MG63 (cell line): ENCODE results near the gene ELMO3. TPM values are rescaled to one million over a fixed set of nuclear protein-coding genes. Genes with fewer than 3 reads are reported as not detected.
A peak's percentile ranks its signal among the peaks of the same experiment; 100 is the strongest.

ENCODE experiments used
- DNase-seq: peaks from one replicate; pipeline ENCODE4 v3.0.0-alpha.2; 2020
- H3K27me3 ChIP-seq: fragments of 250-450 bp; sonication (Bioruptor Pico); 2 replicates; pipeline ENCODE4 v1.5.1; 2020; ENCODE audit warnings: mild to moderate bottlenecking, moderate library complexity
- H3K36me3 ChIP-seq: fragments of 250-450 bp; sonication (Bioruptor Pico); 2 replicates; pipeline ENCODE4 v1.5.1; 2020; ENCODE audit warnings: mild to moderate bottlenecking, moderate library complexity
- H3K4me3 ChIP-seq: fragments of 250-450 bp; sonication (Bioruptor Pico); 2 replicates; pipeline ENCODE4 v1.5.1; 2020; ENCODE audit warnings: mild to moderate bottlenecking, moderate library complexity
- H3K9me3 ChIP-seq: fragments of 250-450 bp; sonication (Bioruptor Pico); 2 replicates; pipeline ENCODE4 v1.5.1; 2020; ENCODE audit warnings: mild to moderate bottlenecking, moderate library complexity
- total RNA-seq: library from RNA; depleted of rRNA; stranded (reverse); fragments of >200 nt; shearing (Covaris generic); gene quantifications from 2 replicates; pipeline ENCODE4 v1.2.3, GENCODE V29; 2014; ENCODE audit warnings: low replicate concordance; rRNA removed

The ELMO3 gene, protein sequence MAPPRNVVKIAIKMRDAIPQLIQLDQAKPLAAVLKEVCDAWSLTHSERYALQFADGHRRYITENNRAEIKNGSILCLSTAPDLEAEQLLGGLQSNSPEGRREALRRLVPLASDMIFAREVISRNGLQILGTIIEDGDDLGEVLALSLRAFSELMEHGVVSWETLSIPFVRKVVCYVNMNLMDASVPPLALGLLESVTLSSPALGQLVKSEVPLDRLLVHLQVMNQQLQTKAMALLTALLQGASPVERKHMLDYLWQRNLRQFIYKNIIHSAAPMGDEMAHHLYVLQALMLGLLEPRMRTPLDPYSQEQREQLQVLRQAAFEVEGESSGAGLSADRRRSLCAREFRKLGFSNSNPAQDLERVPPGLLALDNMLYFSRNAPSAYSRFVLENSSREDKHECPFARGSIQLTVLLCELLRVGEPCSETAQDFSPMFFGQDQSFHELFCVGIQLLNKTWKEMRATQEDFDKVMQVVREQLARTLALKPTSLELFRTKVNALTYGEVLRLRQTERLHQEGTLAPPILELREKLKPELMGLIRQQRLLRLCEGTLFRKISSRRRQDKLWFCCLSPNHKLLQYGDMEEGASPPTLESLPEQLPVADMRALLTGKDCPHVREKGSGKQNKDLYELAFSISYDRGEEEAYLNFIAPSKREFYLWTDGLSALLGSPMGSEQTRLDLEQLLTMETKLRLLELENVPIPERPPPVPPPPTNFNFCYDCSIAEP
- total RNA-seq, result 1.9 TPM in 1 of 2 replicates, not detected in the other

DNA sequence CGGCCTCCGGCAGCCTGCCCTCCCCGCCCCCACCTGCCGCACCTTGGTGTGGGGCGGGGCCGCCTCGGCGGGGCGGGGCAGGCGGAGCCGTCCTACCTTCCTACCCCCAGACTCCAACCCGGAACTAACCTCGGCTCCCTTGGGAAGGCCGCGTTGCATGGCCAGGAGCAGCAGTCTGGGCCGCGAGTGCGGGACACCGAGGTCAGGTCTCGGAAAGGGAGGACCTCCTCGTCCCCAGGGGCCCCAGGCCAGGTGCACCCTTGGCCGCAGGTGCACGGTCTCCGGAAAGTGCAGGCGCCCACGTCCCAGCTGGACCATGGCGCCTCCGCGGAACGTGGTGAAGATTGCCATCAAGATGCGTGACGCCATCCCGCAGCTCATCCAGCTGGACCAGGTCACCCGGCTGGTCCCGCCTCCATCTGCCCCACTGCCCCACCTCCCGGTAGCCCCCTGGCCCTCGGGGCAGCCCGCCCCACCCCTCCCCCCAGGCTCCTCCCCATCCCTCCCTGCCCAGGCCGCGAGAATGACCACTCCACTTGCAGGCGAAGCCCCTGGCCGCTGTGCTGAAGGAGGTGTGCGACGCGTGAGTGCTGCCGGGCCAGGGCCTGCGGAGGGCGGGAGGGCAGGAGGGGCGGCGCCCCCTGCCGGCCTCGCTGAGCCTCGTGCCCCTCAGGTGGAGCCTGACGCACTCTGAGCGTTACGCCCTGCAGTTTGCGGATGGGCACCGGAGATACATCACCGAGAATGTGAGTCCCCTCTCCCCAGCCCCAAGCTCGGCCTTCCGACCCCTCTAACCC, at the start of gene ELMO3:
TSS of gene ELMO3 (plus strand) at position 121 of the 797 bp plus-strand sequence. CDS start at position 317, 196 bp downstream.
- no peak for DNase-seq
- peaks cover 25% of the 10 kb centered on the region for H3K36me3 ChIP-seq
- no peaks in the 10 kb centered on the region for H3K9me3 ChIP-seq
- H3K27me3 ChIP-seq, result no peaks in the 10 kb centered on the region
- no peak within 1 kb of the TSS for H3K4me3 ChIP-seq

DNA sequence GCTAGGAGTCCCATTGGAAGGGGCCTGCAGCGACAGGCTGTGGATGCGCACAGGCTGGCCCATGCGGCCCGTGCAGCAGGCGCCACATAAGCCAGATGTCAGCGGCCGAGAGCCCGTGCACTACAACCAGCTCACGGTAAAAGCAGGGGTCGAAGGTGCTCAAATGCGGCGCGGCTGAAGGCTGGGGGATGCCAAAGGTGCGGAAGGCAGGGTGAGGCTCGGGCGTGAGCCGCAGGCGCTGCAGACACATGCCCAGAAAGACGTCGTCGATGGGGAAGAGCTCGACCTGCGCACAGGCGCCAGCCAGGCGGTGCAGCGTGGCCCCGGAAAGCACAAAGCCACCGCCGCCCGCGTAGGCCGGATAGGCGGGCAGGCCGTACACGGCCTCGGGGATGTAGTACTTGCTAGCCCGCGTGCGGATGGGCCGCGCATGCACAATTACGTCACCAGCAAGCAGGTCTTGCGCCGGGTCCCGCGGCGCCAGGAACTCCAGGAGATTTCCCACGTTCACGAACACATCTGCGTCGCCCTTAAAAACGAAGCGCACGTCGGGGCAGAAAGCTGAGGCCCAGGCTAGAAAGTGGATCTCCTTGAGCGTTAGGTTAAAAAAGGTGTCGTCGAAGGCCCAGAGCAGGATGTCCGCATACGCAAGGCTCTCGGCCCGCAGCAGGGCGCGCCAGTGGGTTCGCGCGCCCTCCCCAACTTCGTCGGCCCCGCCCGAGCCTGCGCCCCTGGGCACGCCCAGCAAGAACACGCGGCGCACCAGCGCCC, 49.5 kb upstream of the ELMO3 start:
- Histone ChIP-seq H3K36me3 (peaks cover 4% of the 10 kb centered on the region), H3K27me3 (no peaks in the 10 kb centered on the region), H3K4me3 (no peak overlapping the region), H3K9me3 (no peaks in the 10 kb centered on the region)
- DNase-seq, result no peak

DNA sequence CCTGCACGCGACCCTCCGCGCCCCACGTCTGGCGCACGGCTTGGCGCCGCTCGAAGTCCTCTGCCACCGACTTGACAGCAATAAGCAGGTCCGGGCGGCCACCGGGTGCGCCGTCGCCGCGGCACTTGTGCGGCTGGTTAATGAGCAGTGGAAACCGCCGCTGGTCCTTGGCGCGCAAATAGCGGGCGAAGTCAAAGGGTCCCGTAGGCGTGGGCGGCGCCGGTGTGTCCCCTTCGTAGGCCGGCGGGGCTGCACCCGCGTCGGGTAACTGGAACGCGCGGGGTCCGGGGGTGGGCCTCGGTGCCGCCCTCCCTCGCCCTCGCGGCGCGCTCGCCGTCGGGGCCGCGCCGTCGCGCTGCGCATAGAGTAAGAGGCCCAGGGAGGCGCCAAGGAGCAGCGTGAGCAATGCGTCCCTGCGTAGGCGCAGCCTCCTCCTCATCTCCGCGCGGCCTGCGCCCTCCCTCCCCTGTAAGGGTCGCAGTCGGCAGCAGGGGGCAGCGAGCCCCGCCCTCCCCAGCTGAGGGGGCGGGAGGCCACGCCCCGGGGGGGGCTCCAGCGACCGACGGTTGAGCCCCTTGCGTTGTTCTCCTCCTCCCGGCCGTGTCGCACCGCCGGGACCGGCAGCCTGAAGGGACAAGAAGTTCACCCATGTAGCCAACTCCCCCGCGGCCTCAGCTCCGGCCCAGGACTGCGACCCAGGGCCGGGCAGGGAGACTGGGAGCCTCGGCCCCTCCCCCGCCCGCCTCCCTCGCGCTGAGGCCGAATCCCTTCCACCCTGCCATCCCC, 48.7 kb upstream of the ELMO3 start:
- H3K4me3 ChIP-seq, result peak overlapping the region; percentile 67
- peak; percentile 39 for DNase-seq
- H3K9me3 ChIP-seq, result no peaks in the 10 kb centered on the region
- peaks cover 4% of the 10 kb centered on the region for H3K36me3 ChIP-seq
- no peaks in the 10 kb centered on the region for H3K27me3 ChIP-seq

DNA sequence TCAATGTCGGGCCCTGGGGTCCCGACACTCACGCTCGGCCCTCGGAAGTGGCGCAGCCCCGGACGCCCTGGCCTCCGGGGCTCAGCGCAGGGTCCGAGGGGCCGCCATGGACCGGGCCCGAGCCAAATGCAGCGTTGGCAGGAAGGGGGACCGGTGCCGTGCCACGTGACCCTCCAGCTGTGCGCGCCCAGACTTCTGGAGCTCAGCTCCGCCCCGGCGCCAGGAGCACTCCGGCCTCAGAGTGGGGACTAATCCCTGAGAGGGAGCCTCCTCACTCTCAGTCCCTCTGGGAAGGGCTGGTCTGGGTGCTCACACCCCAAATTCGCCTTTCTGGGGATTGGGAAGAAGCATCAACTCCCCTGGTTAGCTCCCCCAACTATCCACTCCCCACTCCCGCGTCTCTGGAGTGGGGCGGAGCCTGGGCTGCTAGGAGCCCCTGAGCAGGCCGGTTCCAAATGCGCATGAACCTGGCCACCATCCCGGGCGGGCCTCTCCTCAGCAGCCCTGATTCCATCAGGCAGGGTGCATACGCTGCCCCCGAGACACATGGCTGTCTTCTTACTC, 48.0 kb upstream of the ELMO3 start, which contains the start of gene B3GNT9:
TSS of gene B3GNT9 (minus strand) at position 166 of the 564 bp plus-strand sequence. CDS start 513 bp downstream, outside the sequence.
- H3K36me3 ChIP-seq, result peaks cover 4% of the 10 kb centered on the region
- H3K4me3 ChIP-seq, result peak within 1 kb of the TSS; percentile 67
- peak; percentile 79 for DNase-seq
- no peaks in the 10 kb centered on the region for H3K27me3 ChIP-seq
- H3K9me3 ChIP-seq, result no peaks in the 10 kb centered on the region

DNA sequence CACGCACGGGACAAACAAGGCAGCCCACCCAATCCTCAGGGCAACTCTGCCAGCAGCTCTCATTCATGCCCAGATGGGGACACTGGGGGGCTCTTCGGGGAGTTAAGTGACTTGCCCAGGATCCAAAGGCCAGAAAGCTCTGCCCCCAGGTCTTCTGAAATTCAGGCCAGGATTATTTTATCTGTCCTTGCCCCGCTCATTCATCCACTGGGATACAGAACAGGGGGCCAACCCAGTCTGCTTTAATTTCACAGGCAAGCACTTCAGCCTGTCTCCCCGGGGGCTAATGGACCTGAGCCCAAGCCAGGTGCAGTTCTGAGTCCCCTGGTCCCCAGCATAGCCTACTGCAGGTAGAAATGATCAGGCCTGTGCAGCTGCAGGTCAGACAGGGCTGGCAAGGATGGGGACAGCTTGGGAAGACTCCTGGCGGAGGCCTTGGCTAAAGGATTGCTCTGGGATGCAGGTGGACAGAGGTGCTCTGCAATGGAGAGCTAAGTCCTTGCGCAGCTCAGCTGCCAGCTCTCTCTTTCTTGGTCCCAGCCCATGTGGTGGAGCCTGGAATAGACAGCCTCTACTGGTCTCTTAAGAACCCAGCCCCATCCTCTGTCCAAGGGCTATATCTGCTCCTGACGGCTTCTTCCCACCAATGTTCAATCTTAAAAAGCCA, 47.4 kb upstream of the ELMO3 start:
- no peaks in the 10 kb centered on the region for H3K27me3 ChIP-seq
- peaks cover 4% of the 10 kb centered on the region for H3K36me3 ChIP-seq
- peak overlapping the region; percentile 67 for H3K4me3 ChIP-seq
- H3K9me3 ChIP-seq, result no peaks in the 10 kb centered on the region
- DNase-seq, result no peak

DNA sequence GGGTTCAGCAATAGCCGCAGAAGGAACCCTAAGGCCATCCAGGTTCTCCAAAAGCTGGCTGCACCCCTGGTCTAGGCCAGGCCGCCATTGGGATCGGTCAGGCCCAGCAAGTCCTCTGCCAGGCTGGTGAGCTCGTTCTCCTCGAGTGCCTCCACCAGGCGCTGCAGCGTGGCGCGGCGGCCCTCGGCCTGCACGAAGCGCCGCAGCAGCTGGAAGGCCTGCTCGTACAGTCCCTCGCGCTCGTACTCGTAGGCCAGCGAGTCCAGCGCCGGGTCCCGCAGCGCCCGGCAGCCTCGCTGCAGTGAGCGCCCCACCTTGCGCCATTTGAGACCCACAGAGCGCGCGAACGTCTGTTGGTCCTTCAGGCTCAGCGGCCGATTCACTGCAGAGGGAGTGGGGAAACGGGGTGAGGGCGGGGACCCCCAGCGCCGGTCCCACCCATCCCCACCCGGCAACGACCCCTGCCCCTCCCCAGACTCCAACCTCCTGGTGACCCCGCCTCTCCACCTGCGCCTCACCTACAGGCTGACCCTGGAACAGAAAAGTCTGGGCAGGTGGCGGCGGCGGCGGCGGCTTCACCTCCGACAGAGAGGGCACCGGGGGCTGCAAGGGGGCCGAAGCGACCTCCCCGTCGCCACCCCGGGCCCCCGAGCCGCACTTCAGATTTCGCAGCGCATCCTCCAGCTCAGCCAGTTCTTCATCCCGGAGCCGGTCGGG, 44.2 kb upstream of the ELMO3 start:
- no peak for DNase-seq
- H3K9me3 ChIP-seq, result no peaks in the 10 kb centered on the region
- no peaks in the 10 kb centered on the region for H3K27me3 ChIP-seq
- no peaks in the 10 kb centered on the region for H3K36me3 ChIP-seq
- no peak overlapping the region for H3K4me3 ChIP-seq

GRCh38 chr16:67155295-67156142, 43.4 kb upstream of the ELMO3 start:
- no peaks in the 10 kb centered on the region for H3K27me3 ChIP-seq
- DNase-seq, result peak; percentile 61
- H3K4me3 ChIP-seq, result no peak overlapping the region
- H3K9me3 ChIP-seq, result no peaks in the 10 kb centered on the region
- no peaks in the 10 kb centered on the region for H3K36me3 ChIP-seq

GRCh38 chr16:67156143-67156844, 42.6 kb upstream of the ELMO3 start:
- H3K27me3 ChIP-seq, result no peaks in the 10 kb centered on the region
- H3K4me3 ChIP-seq, result no peak overlapping the region
- H3K36me3 ChIP-seq, result no peaks in the 10 kb centered on the region
- DNase-seq, result no peak
- H3K9me3 ChIP-seq, result no peaks in the 10 kb centered on the region

DNA sequence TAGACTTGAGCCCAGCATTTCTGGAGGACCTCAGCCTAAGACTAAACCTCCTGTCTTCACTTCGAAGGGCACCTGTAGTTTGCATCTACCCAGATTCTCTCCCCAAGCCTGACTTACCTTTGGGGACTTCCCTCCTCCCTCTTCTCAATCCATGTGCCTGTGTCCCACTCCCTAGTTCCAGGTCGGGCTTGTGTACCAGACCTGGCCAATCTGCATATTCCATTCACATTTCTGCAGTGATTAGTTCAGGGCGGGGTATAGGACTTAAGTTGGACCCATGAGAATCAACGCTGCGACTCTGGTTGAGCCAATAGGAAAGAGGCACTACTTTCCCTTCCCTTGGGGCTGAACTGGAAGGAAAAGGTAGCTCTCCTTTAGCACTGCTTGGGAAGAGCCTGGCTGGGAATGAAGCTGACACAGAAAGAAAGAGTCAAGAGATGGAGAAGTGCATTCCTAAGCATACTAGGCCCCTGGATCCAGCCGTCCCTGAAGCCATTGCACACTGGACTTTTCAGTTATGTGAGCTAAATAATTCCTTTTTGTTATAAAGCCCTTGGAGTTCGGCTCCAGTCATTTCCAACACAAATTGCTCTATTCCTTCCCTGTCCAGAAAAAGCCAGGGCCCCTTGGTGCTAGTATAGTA, 41.7 kb upstream of the ELMO3 start:
- Histone ChIP-seq H3K4me3 (no peak overlapping the region), H3K36me3 (no peaks in the 10 kb centered on the region), H3K9me3 (no peaks in the 10 kb centered on the region), H3K27me3 (no peaks in the 10 kb centered on the region)
- no peak for DNase-seq

DNA sequence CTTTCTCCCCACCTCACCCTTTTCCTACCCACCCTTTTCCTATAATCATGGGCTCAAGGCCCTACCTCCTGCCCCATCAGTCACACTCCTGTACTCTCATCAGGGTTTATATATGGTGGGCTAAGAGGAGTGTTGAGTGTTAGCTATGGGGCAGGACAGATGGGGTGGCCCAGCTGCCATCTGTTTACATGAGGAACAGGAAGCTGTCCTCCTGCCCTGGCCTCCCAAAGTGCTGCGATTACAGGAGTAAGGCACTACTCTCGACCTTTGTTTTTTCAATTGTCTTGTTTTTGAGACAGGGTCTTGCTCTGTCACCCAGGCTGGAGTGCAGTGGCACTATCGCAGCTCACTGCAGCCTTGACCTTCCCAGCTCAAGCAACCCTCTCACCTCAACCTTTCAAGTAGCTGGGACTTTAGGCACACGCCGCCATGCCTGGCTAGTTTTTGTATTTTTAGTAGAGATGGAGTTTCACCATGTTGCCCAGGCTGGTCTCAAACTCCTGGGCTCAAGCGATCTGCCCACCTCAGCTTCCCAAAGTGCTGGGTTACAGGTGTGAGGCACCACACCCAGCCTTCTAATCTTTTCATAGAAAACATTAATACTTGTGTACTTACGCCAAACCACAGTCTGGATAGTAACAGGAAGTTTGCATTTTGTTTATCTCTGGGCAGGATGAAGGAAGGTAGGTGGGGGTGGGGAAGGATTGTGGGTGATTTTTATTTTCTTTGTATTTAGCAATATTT, 40.9 kb upstream of the ELMO3 start:
- no peak for DNase-seq
- Histone ChIP-seq H3K4me3 (no peak overlapping the region), H3K36me3 (no peaks in the 10 kb centered on the region), H3K27me3 (no peaks in the 10 kb centered on the region), H3K9me3 (no peaks in the 10 kb centered on the region)

GRCh38 chr16:67158637-67159600, 40.0 kb upstream of the ELMO3 start:
- no peaks in the 10 kb centered on the region for H3K36me3 ChIP-seq
- H3K9me3 ChIP-seq, result no peaks in the 10 kb centered on the region
- peak overlapping the region; percentile 79 for H3K4me3 ChIP-seq
- DNase-seq, result peak; percentile 24
- no peaks in the 10 kb centered on the region for H3K27me3 ChIP-seq
